ENCODE results near the gene DHODH.

DNA sequence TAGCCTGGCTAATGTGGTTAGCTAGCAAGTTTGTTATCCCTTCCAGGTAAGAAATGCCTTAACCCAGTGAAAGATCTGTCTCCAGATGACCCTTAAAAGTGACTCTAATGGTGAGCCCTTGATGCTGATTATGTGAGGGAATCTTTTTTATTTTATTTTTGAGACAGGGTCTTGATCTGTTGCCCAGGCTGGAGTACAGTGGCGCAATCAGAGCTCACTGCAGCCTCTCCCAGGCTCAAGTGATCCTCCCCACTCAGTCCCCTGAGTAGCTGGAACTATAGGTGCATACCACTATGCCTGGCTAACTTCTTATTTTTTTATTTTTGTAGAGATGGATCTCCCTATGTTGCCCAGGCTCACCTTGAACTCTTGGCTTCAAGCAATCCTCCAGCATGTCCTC is 35.0 kb downstream of the DHODH start:
- TF ChIP-seq, protein P1, sequence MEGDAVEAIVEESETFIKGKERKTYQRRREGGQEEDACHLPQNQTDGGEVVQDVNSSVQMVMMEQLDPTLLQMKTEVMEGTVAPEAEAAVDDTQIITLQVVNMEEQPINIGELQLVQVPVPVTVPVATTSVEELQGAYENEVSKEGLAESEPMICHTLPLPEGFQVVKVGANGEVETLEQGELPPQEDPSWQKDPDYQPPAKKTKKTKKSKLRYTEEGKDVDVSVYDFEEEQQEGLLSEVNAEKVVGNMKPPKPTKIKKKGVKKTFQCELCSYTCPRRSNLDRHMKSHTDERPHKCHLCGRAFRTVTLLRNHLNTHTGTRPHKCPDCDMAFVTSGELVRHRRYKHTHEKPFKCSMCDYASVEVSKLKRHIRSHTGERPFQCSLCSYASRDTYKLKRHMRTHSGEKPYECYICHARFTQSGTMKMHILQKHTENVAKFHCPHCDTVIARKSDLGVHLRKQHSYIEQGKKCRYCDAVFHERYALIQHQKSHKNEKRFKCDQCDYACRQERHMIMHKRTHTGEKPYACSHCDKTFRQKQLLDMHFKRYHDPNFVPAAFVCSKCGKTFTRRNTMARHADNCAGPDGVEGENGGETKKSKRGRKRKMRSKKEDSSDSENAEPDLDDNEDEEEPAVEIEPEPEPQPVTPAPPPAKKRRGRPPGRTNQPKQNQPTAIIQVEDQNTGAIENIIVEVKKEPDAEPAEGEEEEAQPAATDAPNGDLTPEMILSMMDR (IDR thresholded peaks at IDR 0.05), result no peak
- no peak for TF ChIP-seq POLR2A (IDR thresholded peaks at IDR 0.05)
- TF ChIP-seq POLR2AphosphoS5 (IDR thresholded peaks at IDR 0.05; ENCODE audit: insufficient read depth in 1 of 2, low read depth in 1 of 2), result no peak

Measured in vagina (tissue), 2 donors.